Fibroblast of lung (primary cell): Measurements from ENCODE around the gene MAEA. TPM values are rescaled to one million over a fixed set of nuclear protein-coding genes. Genes with fewer than 3 reads are reported as not detected.

Experiments
- DNase-seq, 2 donors: peaks; one replicate each; pipeline versions ENCODE4 v3.0.0 to v3.0.0-alpha.2; 2010; ENCODE audit warnings: low read depth in 2 of 2
- H2AFZ ChIP-seq: 2 replicates; pipeline ENCODE4 v1.5.1; 2012; ENCODE audit warnings: low read length, control low read depth, inconsistent platforms
- H3K27ac ChIP-seq: 2 replicates; pipeline ENCODE4 v1.5.1; 2011; ENCODE audit warnings: low read length, control low read depth; ENCODE audit not compliant: insufficient read depth
- H3K27me3 ChIP-seq: 2 replicates; pipeline ENCODE4 v1.5.1; 2011; ENCODE audit warnings: mild to moderate bottlenecking, low read length; ENCODE audit not compliant: control insufficient read depth, insufficient read depth
- H3K36me3 ChIP-seq: 2 replicates; pipeline ENCODE4 v1.5.1; 2011; ENCODE audit warnings: low read length; ENCODE audit not compliant: control insufficient read depth, insufficient read depth
- H3K4me1 ChIP-seq: 2 replicates; pipeline ENCODE4 v1.5.1; 2011; ENCODE audit warnings: low read length; ENCODE audit not compliant: control insufficient read depth, insufficient read depth; ENCODE audit errors: extremely low read depth
- H3K4me2 ChIP-seq: 2 replicates; pipeline ENCODE4 v1.5.1; 2011; ENCODE audit warnings: low read length, control low read depth; ENCODE audit not compliant: insufficient read depth; ENCODE audit errors: extremely low read depth
- H3K4me3 ChIP-seq, 4 experiments: fragments of 200-600 bp in 1 of 4; sonication (generic) in 1 of 4; replicated peaks in 1 of 4; 2 replicates each; pipeline ENCODE4 v1.5.1; 2011 to 2016; ENCODE audit warnings: low read length in 4 of 4, low read depth in 3 of 4, mild to moderate bottlenecking in 3 of 4, control low read depth in 2 of 4, inconsistent platforms in 1 of 4, mixed read lengths in 1 of 4; ENCODE audit not compliant: insufficient read depth in 1 of 4; ENCODE audit errors: control extremely low read depth in 1 of 4
- H3K79me2 ChIP-seq: 2 replicates; pipeline ENCODE4 v1.5.1; 2012; ENCODE audit warnings: mild to moderate bottlenecking, low read length, inconsistent platforms; ENCODE audit not compliant: control insufficient read depth, insufficient read depth
- H3K9ac ChIP-seq: 2 replicates; pipeline ENCODE4 v1.5.1; 2011; ENCODE audit warnings: mild to moderate bottlenecking, low read length, control low read depth; ENCODE audit not compliant: insufficient read depth
- H3K9me3 ChIP-seq: 2 replicates; pipeline ENCODE4 v1.5.1; 2012; ENCODE audit warnings: low read depth, low read length; ENCODE audit not compliant: control insufficient read depth, insufficient read depth
- H4K20me1 ChIP-seq: 2 replicates; pipeline ENCODE4 v1.5.1; 2011; ENCODE audit warnings: low read length; ENCODE audit not compliant: control insufficient read depth, insufficient read depth; ENCODE audit errors: extremely low read depth
- CTCF ChIP-seq, 2 donors: IDR thresholded peaks in 1 of 2; conservative IDR thresholded peaks in 1 of 2; 1 replicate in 1 of 2; 2 replicates in 1 of 2; pipeline ENCODE4 v1.5.1; 2011 to 2012; ENCODE audit warnings: low read length in 2 of 2, control low read depth in 1 of 2, inconsistent platforms in 1 of 2, low read depth in 1 of 2, mild to moderate bottlenecking in 1 of 2
- EZH2 ChIP-seq: IDR thresholded peaks from 2 replicates; pipeline ENCODE4 v1.5.1; 2012; ENCODE audit warnings: low read length, control low read depth, mild to moderate bottlenecking; ENCODE audit errors: missing control alignments
- polyA plus RNA-seq, 2 donors: library from polyadenylated mRNA; depleted of rRNA in 1 of 2; stranded (reverse) in 1 of 2; unstranded in 1 of 2; fragments of >200 nt; gene quantifications; 2 replicates each; pipeline ENCODE4 v1.2.1, GENCODE V29; 2011 to 2012; ENCODE audit warnings: missing spikeins in 1 of 2
- total RNA-seq: library from RNA; depleted of rRNA; stranded (reverse); fragments of >200 nt; gene quantifications from 2 replicates; pipeline ENCODE4 v1.2.1, GENCODE V29; 2014

Gene MAEA
- total and polyA plus RNA-seq, 2 donors (not counting 1 experiment from before 2014, with no cell fraction given), result 44.3 to 53.8 TPM

GRCh38 chr4:1297456-1298325 lies 8.0 kb downstream of the MAEA start:
- Histone ChIP-seq H3K4me3 (no peak overlapping the region), H2AFZ (no peak overlapping the region), H3K27me3 (no peaks in the 10 kb centered on the region), H3K79me2 (peaks cover 80% of the 10 kb centered on the region), H3K4me2 (no peak overlapping the region), H4K20me1 (no peaks in the 10 kb centered on the region), H3K9ac (no peak overlapping the region), H3K36me3 (peaks cover 9% of the 10 kb centered on the region), H3K4me1 (no peaks in the 10 kb centered on the region), H3K9me3 (no peaks in the 10 kb centered on the region), H3K27ac (no peak overlapping the region)
- no peak for DNase-seq
- TF ChIP-seq CTCF (conservative IDR thresholded peaks at IDR 0.05 in 1 of 2, IDR thresholded peaks at IDR 0.05 in 1 of 2; ENCODE audit: low read depth in 1 of 2, low read length in 2 of 2) (no peak), EZH2 (no peak)

GRCh38 chr4:1298461-1298860 lies 8.8 kb downstream of the MAEA start:
- Histone ChIP-seq H3K79me2 (peaks cover 78% of the 10 kb centered on the region), H3K4me3 (no peak overlapping the region), H2AFZ (no peak overlapping the region), H3K9me3 (no peaks in the 10 kb centered on the region), H3K27me3 (no peaks in the 10 kb centered on the region), H3K27ac (no peak overlapping the region), H3K4me2 (no peak overlapping the region), H3K4me1 (no peaks in the 10 kb centered on the region), H3K36me3 (peaks cover 9% of the 10 kb centered on the region), H4K20me1 (no peaks in the 10 kb centered on the region), H3K9ac (no peak overlapping the region)
- DNase-seq, result no peak
- no peak for TF ChIP-seq CTCF (conservative IDR thresholded peaks at IDR 0.05 in 1 of 2, IDR thresholded peaks at IDR 0.05 in 1 of 2; ENCODE audit: low read depth in 1 of 2, low read length in 2 of 2)
- TF ChIP-seq EZH2, result no peak

- no peaks in the 10 kb centered on the region for H4K20me1 ChIP-seq
Measured at GRCh38 chr4:1299301-1299860, 9.7 kb downstream of the MAEA start.

More at GRCh38 chr4:1299301-1299860, 9.7 kb downstream of the MAEA start:
- H3K79me2 ChIP-seq, result peaks cover 73% of the 10 kb centered on the region
- H3K27me3 ChIP-seq, result no peaks in the 10 kb centered on the region
- peaks cover 10% of the 10 kb centered on the region for H3K36me3 ChIP-seq
- no peak overlapping the region for H3K27ac ChIP-seq
- H3K4me3 ChIP-seq, result no peak overlapping the region
- no peaks in the 10 kb centered on the region for H3K4me1 ChIP-seq
- H3K9ac ChIP-seq, result no peak overlapping the region
- DNase-seq, result no peak
- no peak overlapping the region for H2AFZ ChIP-seq
- TF ChIP-seq CTCF (conservative IDR thresholded peaks at IDR 0.05 in 1 of 2, IDR thresholded peaks at IDR 0.05 in 1 of 2; ENCODE audit: low read depth in 1 of 2, low read length in 2 of 2), result no peak
- TF ChIP-seq EZH2, result no peak
- H3K9me3 ChIP-seq, result no peaks in the 10 kb centered on the region
- H3K4me2 ChIP-seq, result no peak overlapping the region
